Fibroblast of mammary gland (primary cell): ENCODE measurements around the gene COX6B2.

Source experiments
- DNase-seq: peaks from one replicate; pipeline ENCODE4 v3.0.0-alpha.2; 2010; ENCODE audit warnings: low read depth
- H3K4me3 ChIP-seq: 2 replicates; pipeline ENCODE4 v1.5.1; 2011; ENCODE audit warnings: low read depth, mild to moderate bottlenecking, low read length, moderate library complexity; ENCODE audit not compliant: control insufficient read depth
- TF ChIP-seq, protein P1 (sequence below): conservative IDR thresholded peaks from 2 replicates; pipeline ENCODE4 v1.5.1; 2011; ENCODE audit warnings: low read depth, low read length, inconsistent platforms; ENCODE audit not compliant: control insufficient read depth, insufficient read depth

The COX6B2 gene

DNA sequence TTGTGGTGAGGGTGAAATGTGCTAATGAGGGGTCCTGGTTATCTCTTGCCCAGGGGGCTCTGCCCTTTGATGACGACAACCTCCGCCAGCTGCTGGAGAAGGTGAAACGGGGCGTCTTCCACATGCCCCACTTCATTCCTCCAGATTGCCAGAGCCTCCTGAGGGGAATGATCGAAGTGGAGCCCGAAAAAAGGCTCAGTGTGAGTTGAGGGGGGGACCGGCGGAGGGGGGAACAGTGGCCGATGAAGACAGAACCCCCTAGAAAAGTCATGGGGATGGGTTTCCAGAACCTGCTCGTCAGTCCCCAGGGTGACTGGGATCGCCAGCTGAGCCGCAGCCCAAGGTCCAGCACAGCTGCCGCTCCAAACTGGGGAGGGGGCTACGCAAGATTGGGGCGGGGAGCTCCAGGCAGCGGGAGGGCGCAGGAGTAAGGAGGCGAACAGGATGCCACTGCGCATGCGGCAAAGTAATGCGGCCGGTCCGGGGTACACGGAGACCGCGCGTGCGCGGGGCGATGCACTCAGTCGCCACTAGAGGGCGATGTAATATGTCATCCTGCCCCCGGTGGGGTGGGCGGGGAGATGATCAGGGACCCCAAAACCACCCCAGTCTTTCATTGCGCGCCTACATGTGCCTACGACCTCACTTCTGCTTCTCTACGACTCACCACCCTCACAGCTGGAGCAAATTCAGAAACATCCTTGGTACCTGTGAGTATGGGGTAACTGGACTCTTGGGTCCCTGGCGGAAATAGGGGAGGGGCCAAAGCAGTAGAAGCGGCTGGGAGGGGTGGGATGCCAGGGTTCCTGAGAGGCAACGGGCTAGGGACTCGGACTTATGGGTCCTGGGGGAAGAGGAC is 52.8 kb downstream of the COX6B2 start:
- TF ChIP-seq, protein P1, sequence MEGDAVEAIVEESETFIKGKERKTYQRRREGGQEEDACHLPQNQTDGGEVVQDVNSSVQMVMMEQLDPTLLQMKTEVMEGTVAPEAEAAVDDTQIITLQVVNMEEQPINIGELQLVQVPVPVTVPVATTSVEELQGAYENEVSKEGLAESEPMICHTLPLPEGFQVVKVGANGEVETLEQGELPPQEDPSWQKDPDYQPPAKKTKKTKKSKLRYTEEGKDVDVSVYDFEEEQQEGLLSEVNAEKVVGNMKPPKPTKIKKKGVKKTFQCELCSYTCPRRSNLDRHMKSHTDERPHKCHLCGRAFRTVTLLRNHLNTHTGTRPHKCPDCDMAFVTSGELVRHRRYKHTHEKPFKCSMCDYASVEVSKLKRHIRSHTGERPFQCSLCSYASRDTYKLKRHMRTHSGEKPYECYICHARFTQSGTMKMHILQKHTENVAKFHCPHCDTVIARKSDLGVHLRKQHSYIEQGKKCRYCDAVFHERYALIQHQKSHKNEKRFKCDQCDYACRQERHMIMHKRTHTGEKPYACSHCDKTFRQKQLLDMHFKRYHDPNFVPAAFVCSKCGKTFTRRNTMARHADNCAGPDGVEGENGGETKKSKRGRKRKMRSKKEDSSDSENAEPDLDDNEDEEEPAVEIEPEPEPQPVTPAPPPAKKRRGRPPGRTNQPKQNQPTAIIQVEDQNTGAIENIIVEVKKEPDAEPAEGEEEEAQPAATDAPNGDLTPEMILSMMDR = peak; percentile 65
- DNase-seq = peak; percentile 68
- peak overlapping the region; percentile 36 for H3K4me3 ChIP-seq

GRCh38 chr19:55300886-55301458 is 53.5 kb downstream of the COX6B2 start:
- no peak overlapping the region for H3K4me3 ChIP-seq

GRCh38 chr19:55299991-55300390 is 54.5 kb downstream of the COX6B2 start:
- TF ChIP-seq, protein P1 = no peak
- H3K4me3 ChIP-seq = no peak overlapping the region
- DNase-seq = no peak

More at GRCh38 chr19:55300886-55301458, 53.5 kb downstream of the COX6B2 start:
- TF ChIP-seq, protein P1 = no peak
- no peak for DNase-seq
